HG03354 (cell line): ENCODE results near the gene SLC45A1.
"Not testable (repeated sequence)": the region's sequence is repeated elsewhere in the genome, so short reads cannot be mapped to it uniquely, and the experiment has no call there.

Experiments
- ATAC-seq: cut with Tn5 transposase; IDR thresholded peaks from one replicate; pipeline ENCODE4 v1.9.1; 2021; ENCODE audit warnings: mild to moderate bottlenecking; ENCODE audit not compliant: unreplicated experiment, poor library complexity, severe bottlenecking

Gene SLC45A1

DNA sequence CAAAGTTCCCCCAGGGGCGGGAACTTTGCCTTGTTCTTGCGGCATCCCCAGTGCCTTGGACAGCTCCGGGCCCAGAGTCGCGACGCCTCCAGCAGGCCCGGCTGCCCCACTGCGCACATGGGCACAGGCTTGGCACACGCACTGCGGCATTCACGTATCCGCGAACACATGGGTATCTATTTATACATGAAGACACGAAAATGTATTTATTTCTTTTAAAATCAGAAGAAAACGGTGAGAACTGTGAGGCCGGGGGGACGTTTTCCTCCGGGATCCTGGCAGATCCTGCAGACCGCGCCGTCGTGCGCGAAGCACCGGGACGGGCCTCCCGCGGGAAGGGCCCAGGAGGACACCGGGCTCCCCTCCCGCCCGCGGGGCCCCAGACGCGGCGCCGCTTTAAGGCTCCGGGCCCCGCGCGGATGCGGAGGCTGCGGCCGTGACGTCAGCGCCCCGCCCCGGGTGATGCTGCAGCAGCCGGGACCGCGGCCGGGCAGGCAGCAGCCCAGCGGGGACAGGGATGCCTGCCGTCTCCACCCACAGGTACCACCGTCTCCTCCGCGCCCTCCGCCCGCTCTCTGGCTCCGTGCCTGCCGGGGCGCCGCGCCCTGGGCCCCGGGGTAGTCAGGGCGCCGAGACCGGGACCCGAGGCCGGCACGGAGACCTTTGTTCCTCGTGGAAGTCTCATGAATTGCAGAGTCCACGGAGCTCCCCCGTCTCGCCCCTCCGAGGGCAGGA is at the start of gene SLC45A1:
Gene SLC45A1, plus strand, starts transcription at position 468 of the 735 bp plus-strand sequence. CDS start 6,216 bp downstream, outside the sequence.
- no peak for ATAC-seq

- no peak for ATAC-seq
These were observed 44.9 kb upstream of the SLC45A1 start for GRCh38 chr1:8273036-8273435.

DNA sequence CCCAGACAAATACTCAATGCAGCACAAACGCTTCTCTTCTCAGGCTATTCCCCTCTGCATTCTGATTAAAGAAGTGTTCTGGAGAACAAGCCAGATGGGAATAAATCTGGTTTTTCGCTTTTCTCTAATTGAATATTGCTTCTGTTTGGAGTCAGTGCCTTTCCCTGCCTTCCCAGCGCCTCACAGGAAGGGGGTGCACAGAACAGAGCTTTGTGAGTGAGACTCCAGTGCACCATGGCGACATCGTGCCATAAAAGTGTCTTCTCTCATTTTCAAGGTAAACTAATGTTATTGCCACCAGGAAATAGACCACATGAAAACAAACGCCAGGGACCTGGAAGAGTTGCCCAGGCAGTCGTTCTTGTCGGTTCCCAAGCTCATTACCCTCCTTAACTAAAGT is 43.6 kb upstream of the SLC45A1 start:
- no peak for ATAC-seq

- ATAC-seq, result no peak
These were observed 41.6 kb upstream of the SLC45A1 start for GRCh38 chr1:8276173-8276914.

DNA sequence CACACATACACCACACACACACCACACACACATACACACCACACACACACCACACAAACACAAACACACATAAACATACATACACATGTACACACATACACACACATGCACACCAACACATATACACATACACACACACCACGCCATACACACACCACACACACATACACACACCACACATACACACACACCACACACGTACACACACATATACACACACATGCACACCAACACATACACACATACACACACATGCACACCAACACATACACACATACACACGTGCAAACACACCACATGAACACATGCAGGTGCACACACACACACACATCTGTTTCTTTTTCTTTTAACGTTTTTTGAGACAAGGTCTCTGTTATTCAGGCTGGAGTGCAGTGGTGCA is 41.0 kb upstream of the SLC45A1 start:
- no peak for ATAC-seq

DNA sequence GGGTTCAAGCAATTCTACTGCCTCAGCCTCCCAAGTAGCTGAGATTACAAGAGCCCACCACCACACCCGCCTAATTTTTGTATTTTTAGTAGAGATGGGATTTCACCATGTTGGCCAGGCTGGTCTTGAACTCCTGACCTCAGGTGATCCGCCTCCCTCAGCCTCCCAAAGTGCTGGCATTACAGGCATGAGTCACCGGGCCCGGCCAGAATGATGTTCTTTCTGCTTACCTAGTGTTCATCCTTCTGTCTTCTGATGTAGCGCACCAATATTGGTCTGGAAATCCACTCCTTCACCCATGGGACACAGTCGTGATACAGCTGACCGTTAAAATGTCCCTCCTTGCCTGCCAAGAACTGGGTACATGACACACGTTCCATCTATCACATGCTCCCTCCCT is 39.2 kb upstream of the SLC45A1 start:
- not testable (repeated sequence) for ATAC-seq

DNA sequence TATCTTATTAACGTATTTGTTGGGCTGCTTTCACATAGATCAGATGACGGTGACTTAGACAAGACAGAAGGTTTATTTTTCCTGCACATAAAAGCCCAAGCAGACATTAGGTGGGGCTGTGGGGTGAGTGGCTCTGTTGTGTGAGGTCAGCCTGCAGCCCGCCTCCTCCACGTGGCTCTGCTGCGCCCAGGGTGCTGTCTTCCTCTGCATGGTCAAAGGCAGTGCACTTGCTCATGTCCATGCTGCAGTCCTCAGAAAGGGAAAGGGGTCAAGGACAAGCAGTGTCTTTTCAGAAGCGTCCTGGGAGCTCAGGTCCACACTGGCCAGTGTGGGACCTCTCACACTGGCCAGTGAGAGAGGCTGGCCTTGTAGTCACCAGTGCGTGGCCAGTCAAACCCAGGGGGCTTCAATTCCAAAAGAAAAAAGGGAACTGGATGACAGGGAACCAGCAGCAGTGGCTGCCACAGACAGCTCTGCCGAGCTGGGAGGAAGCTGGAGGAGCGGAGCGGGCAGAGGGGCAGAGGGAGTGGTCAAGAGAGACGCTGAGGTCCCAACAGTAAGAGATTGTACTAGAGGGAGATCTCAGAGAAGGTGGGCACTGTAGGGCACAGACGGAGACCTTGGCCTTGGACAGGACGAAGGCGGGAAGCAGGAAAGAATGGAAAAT is 35.9 kb upstream of the SLC45A1 start:
- ATAC-seq, result no peak

GRCh38 chr1:8283058-8283884 is 34.6 kb upstream of the SLC45A1 start:
- peak; percentile 97 for ATAC-seq

- ATAC-seq, result no peak
These were observed 33.8 kb upstream of the SLC45A1 start for GRCh38 chr1:8284127-8284526.

- ATAC-seq, result no peak
These were observed 32.8 kb upstream of the SLC45A1 start for GRCh38 chr1:8285103-8285502.

DNA sequence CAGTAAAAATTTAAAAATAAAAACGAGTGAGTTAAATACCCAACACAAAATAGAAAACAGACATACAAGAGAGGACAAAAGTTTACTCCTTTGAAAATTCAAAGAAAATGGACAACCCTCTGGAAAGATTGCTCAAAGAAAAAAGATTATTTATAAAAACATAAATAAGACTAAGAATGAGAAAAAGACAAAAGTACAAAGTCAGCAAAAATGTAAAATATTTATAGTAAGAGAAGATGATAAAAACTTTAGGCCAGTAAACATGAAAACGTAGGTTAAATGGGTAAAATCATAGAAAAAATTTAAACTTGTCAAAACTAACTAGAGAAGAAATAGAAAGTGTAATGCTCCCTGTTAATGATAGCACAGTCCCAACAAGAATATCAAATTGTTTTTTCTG is 31.9 kb upstream of the SLC45A1 start:
- no peak for ATAC-seq

DNA sequence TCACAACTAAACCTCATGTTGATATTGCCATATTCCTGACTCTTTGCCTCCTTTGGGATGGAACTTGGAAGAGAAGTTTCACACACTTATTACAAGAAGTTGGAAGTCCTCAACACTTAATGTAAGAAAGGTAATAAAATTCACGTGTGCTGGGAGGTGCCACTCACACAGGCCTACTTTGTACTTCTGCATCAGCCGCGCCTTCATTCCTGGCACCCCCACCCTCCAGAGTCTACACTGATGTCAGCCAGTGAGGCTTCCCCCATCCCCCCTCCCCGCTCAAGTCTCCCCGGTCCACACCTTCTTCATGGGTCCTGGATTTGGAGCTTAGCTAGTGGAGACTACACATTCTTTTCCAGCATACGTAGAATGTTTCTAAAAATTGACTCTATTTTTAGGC is 24.8 kb upstream of the SLC45A1 start:
- no peak for ATAC-seq

GRCh38 chr1:8293641-8294169 is 24.2 kb upstream of the SLC45A1 start:
- no peak for ATAC-seq

- no peak for ATAC-seq
These were observed 23.7 kb upstream of the SLC45A1 start for GRCh38 chr1:8294170-8294697.

DNA sequence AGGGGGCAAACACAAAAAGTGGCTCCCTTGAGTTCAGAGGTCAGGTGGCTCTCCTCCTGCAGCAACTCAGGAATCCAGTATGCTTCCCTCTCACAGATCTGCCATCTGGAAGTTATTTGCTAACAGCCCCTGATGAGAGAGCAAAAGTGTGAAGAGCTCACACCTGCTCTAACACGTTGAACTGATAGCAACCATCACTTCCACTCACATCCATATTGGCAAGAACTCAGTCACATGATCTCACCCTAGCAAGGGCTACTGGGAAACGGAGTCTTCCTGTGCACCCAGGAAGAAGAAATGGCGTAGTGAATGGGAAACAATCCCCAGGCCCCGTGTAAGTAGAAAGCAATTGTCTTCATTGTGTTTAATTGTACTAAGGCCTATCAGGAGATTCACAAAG is 20.7 kb upstream of the SLC45A1 start:
- no peak for ATAC-seq

DNA sequence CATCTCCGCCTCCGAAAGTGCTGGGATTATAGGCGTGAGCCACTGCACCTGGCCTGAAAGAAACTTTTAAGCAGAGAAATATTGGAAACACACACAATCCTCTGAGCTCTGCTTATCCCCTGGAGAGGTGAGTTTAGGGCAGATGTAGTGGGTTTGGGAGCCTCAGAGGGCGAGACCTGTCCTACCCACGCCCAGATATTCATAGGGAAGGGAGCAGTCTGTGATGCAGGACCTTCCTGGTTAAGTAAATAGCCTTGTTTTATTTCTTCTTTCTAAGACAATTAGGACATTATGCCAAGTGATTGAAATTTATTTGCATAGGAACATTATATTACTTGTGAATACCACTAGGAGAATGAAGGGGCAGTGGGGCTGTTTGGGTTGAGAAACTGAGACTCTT is 18.0 kb upstream of the SLC45A1 start:
- no peak for ATAC-seq

- no peak for ATAC-seq
These were observed 15.6 kb upstream of the SLC45A1 start for GRCh38 chr1:8302081-8302956.

- no peak for ATAC-seq
These were observed 14.8 kb upstream of the SLC45A1 start for GRCh38 chr1:8303141-8303540.

GRCh38 chr1:8303876-8304275 is 14.0 kb upstream of the SLC45A1 start:
- no peak for ATAC-seq
